ENCODE results near the gene TMED1.

DNA sequence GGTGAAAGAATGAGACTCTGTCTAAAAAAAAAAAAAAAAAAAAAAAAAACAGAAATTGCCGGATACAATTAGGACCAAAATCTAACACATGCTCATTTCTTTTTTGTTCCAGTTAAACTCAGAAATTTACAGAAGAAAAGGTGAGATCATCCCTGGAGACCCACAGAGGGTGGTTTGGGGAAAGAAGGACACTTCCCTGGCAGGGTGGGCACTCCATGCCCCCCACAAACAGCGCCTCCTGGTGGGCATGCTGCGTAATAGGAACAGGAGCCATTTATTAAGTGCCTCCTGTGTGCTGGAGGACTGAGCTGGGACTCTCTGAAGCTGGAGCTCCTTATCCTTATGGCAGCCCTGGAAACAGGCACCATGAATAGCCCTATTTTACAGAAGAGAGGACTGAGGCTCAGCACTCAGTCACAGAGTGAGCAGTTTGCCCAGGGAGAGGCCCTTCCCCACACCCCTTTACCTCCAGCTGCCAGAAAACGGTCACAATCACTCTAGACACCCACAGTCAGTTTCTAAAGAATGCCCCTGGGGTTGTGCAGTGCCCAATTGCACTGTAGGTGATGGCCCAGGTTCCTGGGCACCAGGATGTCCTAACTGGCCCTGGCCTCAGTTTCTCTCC lies 22.3 kb upstream of the TMED1 start:
- no peak for TF ChIP-seq EP300 (IDR thresholded peaks at IDR 0.05)
- TF ChIP-seq, protein P1, sequence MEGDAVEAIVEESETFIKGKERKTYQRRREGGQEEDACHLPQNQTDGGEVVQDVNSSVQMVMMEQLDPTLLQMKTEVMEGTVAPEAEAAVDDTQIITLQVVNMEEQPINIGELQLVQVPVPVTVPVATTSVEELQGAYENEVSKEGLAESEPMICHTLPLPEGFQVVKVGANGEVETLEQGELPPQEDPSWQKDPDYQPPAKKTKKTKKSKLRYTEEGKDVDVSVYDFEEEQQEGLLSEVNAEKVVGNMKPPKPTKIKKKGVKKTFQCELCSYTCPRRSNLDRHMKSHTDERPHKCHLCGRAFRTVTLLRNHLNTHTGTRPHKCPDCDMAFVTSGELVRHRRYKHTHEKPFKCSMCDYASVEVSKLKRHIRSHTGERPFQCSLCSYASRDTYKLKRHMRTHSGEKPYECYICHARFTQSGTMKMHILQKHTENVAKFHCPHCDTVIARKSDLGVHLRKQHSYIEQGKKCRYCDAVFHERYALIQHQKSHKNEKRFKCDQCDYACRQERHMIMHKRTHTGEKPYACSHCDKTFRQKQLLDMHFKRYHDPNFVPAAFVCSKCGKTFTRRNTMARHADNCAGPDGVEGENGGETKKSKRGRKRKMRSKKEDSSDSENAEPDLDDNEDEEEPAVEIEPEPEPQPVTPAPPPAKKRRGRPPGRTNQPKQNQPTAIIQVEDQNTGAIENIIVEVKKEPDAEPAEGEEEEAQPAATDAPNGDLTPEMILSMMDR (IDR thresholded peaks at IDR 0.05), result peak in 3 of 7 experiments; percentile 12 to 42 (median 30)

All from stomach (tissue), 4 donors.